GM12878 (cell line): ENCODE measurements around the gene CDK5RAP3. TPM values are rescaled to one million over a fixed set of nuclear protein-coding genes. Genes with fewer than 3 reads are reported as not detected.

ENCODE experiments used
- ATF7 ChIP-seq: fragments of 450-650 bp; IDR thresholded peaks from 2 replicates; pipeline ENCODE4 v1.6.1; 2016; ENCODE audit warnings: low read depth, mild to moderate bottlenecking
- DPF2 ChIP-seq: fragments of 450-650 bp; IDR thresholded peaks from 2 replicates; pipeline ENCODE4 v1.6.1; 2017; ENCODE audit warnings: mild to moderate bottlenecking
- HDGF ChIP-seq: fragments of 450-650 bp; IDR thresholded peaks from 2 replicates; pipeline ENCODE4 v1.6.1; 2016; ENCODE audit warnings: antibody characterized with exemption
- KAT2A ChIP-seq: conservative IDR thresholded peaks from 2 replicates; pipeline ENCODE4 v1.6.1; 2011; ENCODE audit warnings: low read depth, low read length; ENCODE audit not compliant: control insufficient read depth
- KLF5 ChIP-seq: fragments of 450-650 bp; IDR thresholded peaks from 2 replicates; pipeline ENCODE4 v1.6.1; 2014; ENCODE audit warnings: mild to moderate bottlenecking; ENCODE audit not compliant: partially characterized antibody
- MEF2B ChIP-seq: fragments of 450-650 bp; IDR thresholded peaks from 2 replicates; pipeline ENCODE4 v1.6.1; 2018; ENCODE audit warnings: mild to moderate bottlenecking, moderate library complexity; ENCODE audit not compliant: partially characterized antibody, poor library complexity, severe bottlenecking
- NR2F1 ChIP-seq: fragments of 450-650 bp; conservative IDR thresholded peaks from 2 replicates; pipeline ENCODE4 v1.6.1; 2017; ENCODE audit warnings: mild to moderate bottlenecking
- RCOR1 ChIP-seq: conservative IDR thresholded peaks from 2 replicates; pipeline ENCODE4 v1.6.1; 2012; ENCODE audit warnings: low read depth, low read length, improper control_type of control experiment
- SIN3A ChIP-seq: IDR thresholded peaks from 2 replicates; pipeline ENCODE4 v1.6.1; 2012; ENCODE audit warnings: low read depth, low read length, improper control_type of control experiment
- SMAD1 ChIP-seq: fragments of 450-650 bp; IDR thresholded peaks from 2 replicates; pipeline ENCODE4 v1.6.1; 2018; ENCODE audit warnings: mild to moderate bottlenecking, low read depth; ENCODE audit not compliant: partially characterized antibody
- SMC3 ChIP-seq: IDR thresholded peaks from 2 replicates; pipeline ENCODE4 v1.6.1; 2011; ENCODE audit warnings: low read length, improper control_type of control experiment, borderline replicate concordance
- SPI1 ChIP-seq: IDR thresholded peaks from 2 replicates; pipeline ENCODE4 v1.6.1; 2011; ENCODE audit warnings: low read depth, mild to moderate bottlenecking, low read length, moderate library complexity, borderline replicate concordance; ENCODE audit not compliant: insufficient read depth
- STAT1 ChIP-seq: fragments of 450-650 bp; conservative IDR thresholded peaks from 2 replicates; pipeline ENCODE4 v1.6.1; 2014; ENCODE audit warnings: antibody characterized with exemption, mild to moderate bottlenecking
- TAF1 ChIP-seq: IDR thresholded peaks from 2 replicates; pipeline ENCODE4 v1.6.1; 2011; ENCODE audit warnings: mild to moderate bottlenecking, low read depth, low read length, borderline replicate concordance
- ZNF217 ChIP-seq: fragments of 450-650 bp; IDR thresholded peaks from 2 replicates; pipeline ENCODE4 v1.6.1; 2017; ENCODE audit warnings: antibody characterized with exemption, mild to moderate bottlenecking
- ZNF622 ChIP-seq: fragments of 450-650 bp; IDR thresholded peaks from 2 replicates; pipeline ENCODE4 v1.6.1; 2017; ENCODE audit warnings: mild to moderate bottlenecking, inconsistent platforms
- ZZZ3 ChIP-seq: IDR thresholded peaks from 2 replicates; pipeline ENCODE4 v1.6.1; 2011; ENCODE audit warnings: low read depth; ENCODE audit not compliant: control insufficient read depth, insufficient read length
- polyA plus RNA-seq, 11 experiments: library from polyadenylated mRNA; depleted of rRNA in 4 of 11; unstranded in 6 of 11; stranded (reverse) in 5 of 11; fragments of >200 nt; fragmentation: Nextera tagmentation in 4 of 11; fragmentation: Illumina TruSeq in 1 of 11; extraction: Ambion mirVana in 4 of 11; extraction: Trizol in 1 of 11; gene quantifications; 1 replicate in 1 of 11; 2 replicates in 10 of 11; pipeline versions ENCODE4 v1.2.1 to v1.2.3, GENCODE V29; 2011 to 2016; ENCODE audit warnings: inconsistent platforms in 2 of 11, missing spikeins in 2 of 11, low read depth in 1 of 11
- total RNA-seq, 4 experiments: library from RNA; depleted of rRNA in 3 of 4; stranded (reverse); fragments of >200 nt in 3 of 4; fragmentation: Illumina TruSeq in 1 of 4; extraction: Trizol in 1 of 4; gene quantifications; 2 replicates each; pipeline versions ENCODE4 v1.2.1 to v1.2.3, GENCODE V29; 2013 to 2021
- TF ChIP-seq, protein P1 (sequence below): fragments of 450-650 bp; IDR thresholded peaks from 2 replicates; pipeline ENCODE4 v1.6.1; 2017; ENCODE audit warnings: low read depth, mild to moderate bottlenecking, moderate library complexity

CDK5RAP3 gene
- total and polyA plus RNA-seq, 10 of the 15 experiments (the other 5 are each of a cell fraction or from before 2014, with no cell fraction given), result 69.4 to 237 (median 160) TPM

- TF ChIP-seq RCOR1, result 0 out of 2 replicates have a peak, but pooled peaks have one; percentile 19
- no peak for TF ChIP-seq KAT2A
- peak; percentile 66 for TF ChIP-seq SMC3
- no peak for TF ChIP-seq SMAD1
- TF ChIP-seq ZZZ3, result no peak
- TF ChIP-seq MEF2B, result peak; percentile 37
- no peak for TF ChIP-seq NR2F1
- no peak for TF ChIP-seq KLF5
- TF ChIP-seq TAF1, result no peak
- no peak for TF ChIP-seq ZNF217
- no peak for TF ChIP-seq HDGF
- no peak for TF ChIP-seq ZNF622
- peak; percentile 94 for TF ChIP-seq SIN3A
- no peak for TF ChIP-seq STAT1
- TF ChIP-seq DPF2, result no peak
- TF ChIP-seq, protein P1, sequence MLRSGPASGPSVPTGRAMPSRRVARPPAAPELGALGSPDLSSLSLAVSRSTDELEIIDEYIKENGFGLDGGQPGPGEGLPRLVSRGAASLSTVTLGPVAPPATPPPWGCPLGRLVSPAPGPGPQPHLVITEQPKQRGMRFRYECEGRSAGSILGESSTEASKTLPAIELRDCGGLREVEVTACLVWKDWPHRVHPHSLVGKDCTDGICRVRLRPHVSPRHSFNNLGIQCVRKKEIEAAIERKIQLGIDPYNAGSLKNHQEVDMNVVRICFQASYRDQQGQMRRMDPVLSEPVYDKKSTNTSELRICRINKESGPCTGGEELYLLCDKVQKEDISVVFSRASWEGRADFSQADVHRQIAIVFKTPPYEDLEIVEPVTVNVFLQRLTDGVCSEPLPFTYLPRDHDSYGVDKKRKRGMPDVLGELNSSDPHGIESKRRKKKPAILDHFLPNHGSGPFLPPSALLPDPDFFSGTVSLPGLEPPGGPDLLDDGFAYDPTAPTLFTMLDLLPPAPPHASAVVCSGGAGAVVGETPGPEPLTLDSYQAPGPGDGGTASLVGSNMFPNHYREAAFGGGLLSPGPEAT, result no peak
- peak; percentile 14; the same call in 1 of the 2 replicates for TF ChIP-seq SPI1
- TF ChIP-seq ATF7, result no peak
These were observed 54.4 kb downstream of the CDK5RAP3 start (continued) for GRCh38 chr17:48025040-48025903.
